ENCODE data around the gene GALM.
"Not testable (repeated sequence)": the region's sequence is repeated elsewhere in the genome, so short reads cannot be mapped to it uniquely, and the experiment has no call there.

Gene GALM

GRCh38 chr2:38723173-38723572 is 57.3 kb downstream of the GALM start:
- in situ Hi-C loops (cut with HindIII; ENCODE audit: low pct_ligation_motif_present, low pct_unique_long_range_greater_than_20kb, low sequenced_read_pairs), result no loop called here
- DNase-seq, result no peak

DNA sequence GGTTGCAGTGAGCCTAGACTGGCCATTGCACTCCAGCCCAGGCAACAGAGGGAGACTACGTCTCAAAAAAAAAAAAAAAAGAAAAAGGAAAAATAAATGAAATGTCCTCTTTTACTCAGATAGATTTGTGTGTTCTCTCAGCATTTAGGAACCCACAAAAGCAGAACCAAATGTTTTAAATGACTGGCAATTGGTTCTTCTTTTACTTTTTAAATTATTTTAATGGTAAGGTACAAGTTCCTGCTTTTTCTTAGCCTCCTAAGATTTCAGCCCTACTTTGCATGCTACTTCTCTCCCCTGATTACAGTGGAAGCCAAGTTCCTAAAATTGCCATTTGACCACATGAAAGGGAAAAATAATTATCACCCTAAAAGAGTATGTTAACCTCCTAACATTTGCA is 61.7 kb downstream of the GALM start:
- in situ Hi-C loops (cut with HindIII; ENCODE audit: low pct_ligation_motif_present, low pct_unique_long_range_greater_than_20kb, low sequenced_read_pairs), result loop anchor here (25.0 kb wide), 1 partner anchor 140 kb away; no protein-coding TSS in a partner anchor
- DNase-seq, result no peak

- in situ Hi-C loops (cut with HindIII; ENCODE audit: low pct_ligation_motif_present, low pct_unique_long_range_greater_than_20kb, low sequenced_read_pairs), result loop anchor here (25.0 kb wide), 1 partner anchor 141 kb away; no protein-coding TSS in a partner anchor
- DNase-seq, result no peak
These were observed 62.8 kb downstream of the GALM start for GRCh38 chr2:38728694-38729093.

DNA sequence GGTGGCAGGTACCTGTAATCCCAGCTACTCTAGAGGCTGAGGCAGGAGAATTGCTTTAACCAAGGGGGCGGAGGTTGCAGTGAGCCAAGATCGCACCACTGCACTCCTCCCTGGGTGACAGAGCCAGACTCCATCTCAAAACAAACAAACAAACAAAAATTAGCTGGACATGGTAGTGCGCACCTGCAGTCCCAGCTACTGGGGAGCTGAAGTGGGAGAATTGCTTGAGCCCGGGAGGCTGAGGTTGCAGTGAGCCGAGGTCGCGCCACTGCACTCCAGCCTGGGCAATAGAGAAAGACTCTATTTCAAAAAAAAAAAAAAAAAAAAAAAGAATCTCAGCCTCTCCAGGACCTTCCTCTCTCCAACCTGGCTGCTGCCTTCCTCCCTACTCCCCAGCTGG is 65.2 kb downstream of the GALM start:
- in situ Hi-C loops (cut with HindIII; ENCODE audit: low pct_ligation_motif_present, low pct_unique_long_range_greater_than_20kb, low sequenced_read_pairs), result loop anchor here (25.0 kb wide), 1 partner anchor 144 kb away; no protein-coding TSS in a partner anchor

GRCh38 chr2:38731684-38732221 is 65.8 kb downstream of the GALM start:
- in situ Hi-C loops (cut with HindIII; ENCODE audit: low pct_ligation_motif_present, low pct_unique_long_range_greater_than_20kb, low sequenced_read_pairs), result loop anchor here (25.0 kb wide), 1 partner anchor 144 kb away; no protein-coding TSS in a partner anchor
- no peak for DNase-seq

More for the DNA sequence above, 65.2 kb downstream of the GALM start:
- DNase-seq, result no peak

DNA sequence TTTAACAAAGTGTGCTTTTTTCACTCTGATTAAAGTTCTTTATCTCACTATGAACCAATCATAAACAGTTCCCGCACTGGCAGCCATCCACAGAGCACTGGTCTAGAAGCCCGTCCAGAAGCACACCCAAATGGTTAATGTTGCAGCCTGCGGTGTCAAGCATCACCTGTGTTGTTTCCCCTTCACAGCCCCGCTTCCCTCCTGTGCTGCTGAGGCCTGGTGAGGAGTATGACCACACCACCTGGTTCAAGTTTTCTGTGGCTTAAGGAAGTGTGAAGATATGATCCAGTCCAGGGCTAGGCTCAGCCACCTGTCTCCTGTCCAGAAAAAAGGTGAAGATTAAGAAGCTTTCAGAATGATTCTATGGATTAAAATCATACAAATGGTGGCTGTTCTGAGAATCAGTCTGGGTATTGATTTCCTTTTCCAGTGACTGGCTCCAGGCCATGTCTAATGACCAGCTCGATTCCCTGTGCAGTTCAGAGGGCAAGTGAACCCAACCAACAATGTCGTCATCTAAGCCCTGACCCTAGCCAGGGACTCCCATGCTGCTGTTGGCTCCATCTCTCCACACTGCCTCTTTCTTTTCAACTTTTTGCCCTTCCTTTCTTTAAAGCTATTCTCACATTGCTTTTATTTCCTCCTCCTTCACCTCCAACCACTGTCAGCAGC is 67.5 kb downstream of the GALM start:
- in situ Hi-C loops (cut with HindIII; ENCODE audit: low pct_ligation_motif_present, low pct_unique_long_range_greater_than_20kb, low sequenced_read_pairs), result loop anchor here (25.0 kb wide), 1 partner anchor 146 kb away; no protein-coding TSS in a partner anchor
- no peak for DNase-seq

DNA sequence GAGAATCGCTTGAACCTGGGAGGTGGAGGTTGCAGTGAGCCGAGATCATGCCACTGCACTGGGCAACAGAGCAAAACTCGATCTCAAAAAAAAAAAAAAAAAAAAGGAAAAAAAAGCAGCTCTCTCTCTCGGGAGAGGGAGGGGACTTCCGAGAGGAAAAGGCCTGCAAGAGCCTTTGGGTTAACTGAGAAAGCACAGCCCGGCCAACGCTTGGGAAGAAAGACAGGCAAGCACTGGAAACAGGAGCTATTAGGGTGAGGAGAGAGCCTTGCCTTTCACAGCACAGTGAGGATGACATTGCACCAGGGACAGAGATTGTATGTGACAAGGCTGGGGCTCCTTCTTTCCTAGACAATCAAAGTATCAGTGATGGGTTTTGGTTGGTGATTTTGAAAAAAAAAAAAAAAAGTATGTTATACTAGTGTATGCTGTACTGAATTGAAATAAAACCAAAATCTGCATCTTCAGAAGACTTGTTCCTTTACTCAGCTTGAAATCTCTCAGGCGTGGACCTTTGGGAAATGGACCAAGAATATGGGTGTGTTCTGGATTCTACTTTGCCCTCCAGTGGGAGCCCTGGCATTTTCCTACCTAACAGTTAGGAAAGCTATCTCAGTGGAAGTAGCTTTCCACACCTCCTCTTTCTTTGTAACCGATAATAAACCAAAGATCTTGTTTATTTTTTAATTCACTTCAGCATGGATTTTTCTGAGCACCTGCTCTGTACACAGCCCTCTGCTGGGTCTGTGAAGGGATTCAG is 68.6 kb downstream of the GALM start:
- in situ Hi-C loops (cut with HindIII; ENCODE audit: low pct_ligation_motif_present, low pct_unique_long_range_greater_than_20kb, low sequenced_read_pairs), result loop anchor here (25.0 kb wide), 1 partner anchor 147 kb away; no protein-coding TSS in a partner anchor
- DNase-seq, result no peak

DNA sequence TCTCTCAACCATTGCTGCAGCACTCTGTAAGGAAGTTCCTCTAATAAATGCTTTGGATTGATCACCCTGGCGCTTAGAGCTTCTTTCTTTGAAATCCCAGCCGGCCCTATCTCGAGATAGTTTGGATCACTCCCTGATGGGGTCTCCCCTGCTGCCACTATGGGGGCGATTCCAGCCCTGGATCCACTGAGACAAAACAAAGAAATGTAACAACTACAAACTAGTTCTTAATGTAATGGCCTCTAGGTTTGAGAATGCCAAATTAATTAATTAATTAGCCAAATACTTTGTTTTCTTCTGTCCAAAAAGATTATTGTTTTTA is 70.0 kb downstream of the GALM start:
- no peak for DNase-seq
- in situ Hi-C loops (cut with HindIII; ENCODE audit: low pct_ligation_motif_present, low pct_unique_long_range_greater_than_20kb, low sequenced_read_pairs), result loop anchor here (25.0 kb wide), 1 partner anchor 149 kb away; no protein-coding TSS in a partner anchor

DNA sequence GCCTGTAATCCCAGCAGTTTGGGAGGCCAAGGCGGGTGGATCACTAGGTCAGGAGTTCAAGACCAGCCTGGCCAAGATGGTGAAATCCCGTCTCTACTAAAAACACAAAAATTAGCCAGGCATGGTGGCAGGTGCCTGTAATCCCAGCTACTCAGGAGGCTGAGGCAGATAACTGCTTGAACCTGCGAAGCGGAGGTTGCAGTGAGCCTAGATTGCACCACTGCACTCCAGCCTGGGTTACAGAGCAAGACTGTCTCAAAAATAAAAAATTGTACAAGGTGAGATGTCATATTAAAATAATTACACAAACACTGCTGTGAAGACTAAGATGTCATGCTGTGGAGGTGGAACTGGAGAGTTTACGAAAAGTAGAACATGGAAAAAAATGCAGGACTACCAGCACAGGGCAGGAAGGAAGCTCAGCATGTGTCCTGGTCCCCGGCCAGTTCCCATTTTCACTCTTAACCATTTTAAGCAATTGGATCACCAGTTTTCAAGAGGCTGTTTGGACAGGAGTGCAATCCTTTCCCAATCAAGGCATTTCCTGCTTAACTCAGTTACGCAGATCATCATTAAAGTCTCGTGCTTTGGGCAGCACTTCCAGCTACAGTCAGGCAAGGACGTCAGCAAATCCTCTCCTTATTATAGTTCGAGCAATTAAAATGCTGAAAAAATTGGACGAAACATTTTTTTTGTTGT is 71.2 kb downstream of the GALM start:
- not testable (repeated sequence) for DNase-seq
- in situ Hi-C loops (cut with HindIII; ENCODE audit: low pct_ligation_motif_present, low pct_unique_long_range_greater_than_20kb, low sequenced_read_pairs), result loop anchor here (25.0 kb wide), 1 partner anchor 150 kb away; no protein-coding TSS in a partner anchor

GRCh38 chr2:38737925-38738324 is 72.0 kb downstream of the GALM start:
- no peak for DNase-seq
- in situ Hi-C loops (cut with HindIII; ENCODE audit: low pct_ligation_motif_present, low pct_unique_long_range_greater_than_20kb, low sequenced_read_pairs), result loop anchor here (25.0 kb wide), 1 partner anchor 151 kb away; no protein-coding TSS in a partner anchor

DNA sequence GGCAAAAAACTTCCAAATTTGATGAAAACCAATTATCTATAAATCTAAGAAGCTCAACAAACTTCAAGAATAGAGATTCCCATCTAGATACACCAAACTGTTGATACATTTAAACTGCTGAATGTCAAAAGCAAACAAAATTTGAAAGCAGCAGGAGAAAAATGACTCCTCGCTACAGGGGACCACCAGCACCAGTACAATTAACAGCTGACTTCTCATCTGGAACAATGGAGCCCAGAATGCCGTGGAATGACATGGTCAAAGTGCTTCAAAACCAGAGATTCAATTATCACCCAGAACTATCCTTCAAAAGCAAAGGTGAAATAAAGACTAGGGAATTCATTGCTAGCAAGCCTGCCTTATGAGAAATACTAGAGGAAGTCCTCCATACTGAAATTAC is 73.6 kb downstream of the GALM start:
- in situ Hi-C loops (cut with HindIII; ENCODE audit: low pct_ligation_motif_present, low pct_unique_long_range_greater_than_20kb, low sequenced_read_pairs), result loop anchor here (25.0 kb wide), 1 partner anchor 152 kb away; no protein-coding TSS in a partner anchor
- DNase-seq, result no peak

- peak; percentile 60 for DNase-seq
- in situ Hi-C loops (cut with HindIII; ENCODE audit: low pct_ligation_motif_present, low pct_unique_long_range_greater_than_20kb, low sequenced_read_pairs), result loop anchor here (25.0 kb wide), 1 partner anchor 154 kb away; no protein-coding TSS in a partner anchor
These were observed 75.2 kb downstream of the GALM start for GRCh38 chr2:38740851-38741731.

DNA sequence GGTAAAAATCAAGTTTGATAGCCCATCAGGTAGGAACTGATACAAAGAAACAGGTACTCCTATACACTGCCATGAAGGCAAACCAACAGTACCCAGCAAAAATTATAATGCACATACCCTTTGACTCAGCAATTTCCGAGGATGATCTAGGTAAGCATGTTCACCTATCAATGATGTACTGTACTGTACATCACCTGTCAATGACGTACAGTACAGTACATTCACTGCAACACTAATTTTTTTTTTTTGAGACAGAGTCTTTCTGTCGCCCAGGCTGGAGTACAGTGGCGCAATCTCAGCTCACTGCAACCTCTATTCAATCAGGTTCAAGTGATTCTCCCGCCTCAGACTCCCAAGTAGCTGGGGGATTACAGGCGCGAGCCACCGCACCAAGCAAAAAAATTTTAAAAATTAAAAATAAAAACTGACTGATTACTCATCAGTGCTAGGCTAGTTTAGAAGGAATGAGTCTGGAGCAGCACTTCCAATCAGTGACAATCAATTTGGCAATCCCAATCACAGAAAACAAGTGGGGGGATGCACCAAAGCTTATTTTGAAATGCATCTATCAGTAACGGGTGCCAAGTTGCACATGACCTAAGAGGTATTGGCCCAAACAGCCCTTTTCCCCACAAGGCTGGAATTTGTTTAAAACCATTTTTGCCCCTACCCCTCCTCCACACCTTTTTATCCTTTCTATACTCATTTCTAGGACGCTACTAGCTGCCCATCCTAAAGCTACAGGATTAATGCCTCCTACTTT is 77.1 kb downstream of the GALM start:
- DNase-seq, result no peak
- in situ Hi-C loops (cut with HindIII; ENCODE audit: low pct_ligation_motif_present, low pct_unique_long_range_greater_than_20kb, low sequenced_read_pairs), result loop anchor here (25.0 kb wide), 1 partner anchor 156 kb away; no protein-coding TSS in a partner anchor

DNA sequence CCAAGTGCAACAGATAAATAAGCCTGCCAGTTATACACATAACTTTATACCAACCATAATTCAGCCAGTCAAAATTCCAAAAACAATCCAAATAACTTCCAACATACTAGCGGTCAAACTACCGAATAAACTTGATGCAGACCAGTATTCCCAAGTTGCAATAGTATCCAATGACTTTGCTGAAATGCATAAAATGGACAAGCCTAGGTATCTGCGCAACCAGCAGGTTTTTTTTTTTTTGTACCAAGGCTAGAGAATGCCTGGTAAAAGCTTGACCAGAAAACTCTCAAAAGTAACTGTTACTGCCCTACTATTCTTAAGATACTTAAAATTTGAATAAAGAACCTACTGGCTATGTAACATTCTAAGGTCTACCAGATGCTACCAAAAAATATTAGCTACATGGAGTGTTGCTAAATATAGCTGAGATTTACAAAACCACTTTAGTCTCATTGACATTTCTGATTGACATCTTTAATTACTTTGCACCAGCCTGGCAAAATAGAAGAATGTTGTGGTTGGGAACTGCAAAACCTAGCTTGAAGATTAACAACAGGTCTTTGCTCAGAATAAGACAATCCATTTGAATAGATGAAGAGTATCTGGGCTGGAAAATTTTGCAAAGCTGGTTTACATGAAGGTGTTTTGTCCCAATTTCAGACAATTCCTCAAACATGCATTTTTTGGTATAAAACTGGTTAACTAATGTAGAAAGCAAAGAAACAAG is 77.9 kb downstream of the GALM start:
- no peak for DNase-seq
- in situ Hi-C loops (cut with HindIII; ENCODE audit: low pct_ligation_motif_present, low pct_unique_long_range_greater_than_20kb, low sequenced_read_pairs), result loop anchor here (25.0 kb wide), 1 partner anchor 157 kb away; no protein-coding TSS in a partner anchor

- DNase-seq, result no peak
- in situ Hi-C loops (cut with HindIII; ENCODE audit: low pct_ligation_motif_present, low pct_unique_long_range_greater_than_20kb, low sequenced_read_pairs), result loop anchor here (25.0 kb wide), 1 partner anchor 157 kb away; no protein-coding TSS in a partner anchor
These were observed 78.5 kb downstream of the GALM start for GRCh38 chr2:38744399-38744780.

GRCh38 chr2:38745267-38745666 is 79.4 kb downstream of the GALM start:
- no peak for DNase-seq
- in situ Hi-C loops (cut with HindIII; ENCODE audit: low pct_ligation_motif_present, low pct_unique_long_range_greater_than_20kb, low sequenced_read_pairs), result loop anchor here (25.0 kb wide), 1 partner anchor 158 kb away; no protein-coding TSS in a partner anchor

All from ACHN (cell line).